ENCODE measurements around the gene PADI4. TPM values are rescaled to one million over a fixed set of nuclear protein-coding genes. Genes with fewer than 3 reads are reported as not detected.

PADI4 gene
- total and polyA plus RNA-seq, 2 of the 4 experiments (the other 2 are of a cell fraction), result not detected

DNA sequence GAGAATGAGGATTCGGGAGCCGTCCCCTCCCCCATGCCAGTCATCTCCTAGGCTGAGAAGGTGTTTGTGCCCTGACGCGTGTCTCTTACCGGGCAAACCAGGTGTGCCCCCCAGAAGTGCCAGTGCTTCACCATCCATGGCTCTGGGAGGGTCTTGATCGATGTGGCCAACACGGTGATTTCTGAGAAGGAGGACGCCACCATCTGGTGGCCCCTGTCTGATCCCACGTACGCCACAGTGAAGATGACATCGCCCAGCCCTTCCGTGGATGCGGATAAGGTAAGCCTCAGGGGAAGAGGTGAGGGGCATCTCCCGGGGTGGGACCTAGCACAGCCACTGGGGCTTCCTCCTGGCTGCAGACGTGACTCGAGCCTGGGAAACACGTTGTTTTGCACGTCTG lies 65.0 kb downstream of the PADI4 start:
- Histone ChIP-seq H2AFZ (replicated peaks; ENCODE audit: low read length, poor library complexity) (no peak overlapping the region), H3K27me3 (ENCODE audit: control insufficient read depth, insufficient read depth, low read length) (peaks cover 42% of the 10 kb centered on the region), H2BK15ac (ENCODE audit: low read depth, low read length) (no peak overlapping the region), H3K4me3 (ENCODE audit: insufficient read depth, low read depth, low read length) (no peak overlapping the region), H4K91ac (ENCODE audit: insufficient read depth, low read depth, low read length) (no peak overlapping the region), H4K20me1 (ENCODE audit: insufficient read depth, low read length) (no peaks in the 10 kb centered on the region), H3K14ac (replicated peaks; ENCODE audit: low read depth, low read length) (no peak overlapping the region), H2BK5ac (ENCODE audit: low read depth, low read length, poor library complexity, severe bottlenecking) (no peak overlapping the region), H2BK120ac (ENCODE audit: low read depth, low read length) (no peak overlapping the region), H3K79me1 (ENCODE audit: low read depth in 1 of 2, low read length in 2 of 2) (no peaks in the 10 kb centered on the region), H3K27ac (ENCODE audit: insufficient read depth, low read length) (no peak overlapping the region), H3K18ac (ENCODE audit: low read depth, low read length) (no peak overlapping the region), H3K9ac (ENCODE audit: low read depth, low read length) (no peak overlapping the region), H3K36me3 (ENCODE audit: control insufficient read depth, insufficient read depth, low read length) (no peaks in the 10 kb centered on the region), H3K4me1 (ENCODE audit: control insufficient read depth, insufficient read depth, low read length) (no peaks in the 10 kb centered on the region), H3K23ac (ENCODE audit: low read depth, low read length) (no peak overlapping the region), H3K56ac (ENCODE audit: extremely low read depth, insufficient read depth, low read length) (no peak overlapping the region), H3K4me2 (ENCODE audit: low read depth, low read length) (no peak overlapping the region), H2AK5ac (ENCODE audit: low read depth, low read length) (no peak overlapping the region), H4K8ac (ENCODE audit: low read depth in 2 of 2, low read length in 2 of 2) (no peak overlapping the region), H2AK9ac (replicated peaks; ENCODE audit: low read depth, low read length, poor library complexity) (no peak overlapping the region), H3K9me1 (ENCODE audit: insufficient read depth, low read length) (no peaks in the 10 kb centered on the region), H4K5ac (ENCODE audit: low read depth, low read length) (no peak overlapping the region), H3K9me3 (ENCODE audit: control insufficient read depth, insufficient read depth, low read length) (no peaks in the 10 kb centered on the region), H3K4ac (ENCODE audit: low read depth, low read length) (no peak overlapping the region), H2BK20ac (ENCODE audit: low read depth, low read length) (no peak overlapping the region)
- 41% methylated on average over 10 of the region's 18 CpGs; no CpG with 5 or more reads in 1 of the 2 experiments for WGBS, 2 experiments (ENCODE audit: extremely low coverage in 2 of 2, insufficient read length in 1 of 2)
- ChIA-PET POLR2A (ENCODE audit: unreplicated experiment) (no interaction called here), CTCF (no interaction called here)
- DNase-seq (no peak), ATAC-seq (ENCODE audit: low read depth) (no peak)
- TF ChIP-seq BHLHE40 (IDR thresholded peaks at IDR 0.05; ENCODE audit: low read depth, low read length), result no peak
- no peak for TF ChIP-seq MAZ (IDR thresholded peaks at IDR 0.05; ENCODE audit: borderline replicate concordance, low read depth, low read length)
- no peak for TF ChIP-seq NFE2L2 (IDR thresholded peaks at IDR 0.05; ENCODE audit: low read depth, low read length)
- TF ChIP-seq, protein P1, sequence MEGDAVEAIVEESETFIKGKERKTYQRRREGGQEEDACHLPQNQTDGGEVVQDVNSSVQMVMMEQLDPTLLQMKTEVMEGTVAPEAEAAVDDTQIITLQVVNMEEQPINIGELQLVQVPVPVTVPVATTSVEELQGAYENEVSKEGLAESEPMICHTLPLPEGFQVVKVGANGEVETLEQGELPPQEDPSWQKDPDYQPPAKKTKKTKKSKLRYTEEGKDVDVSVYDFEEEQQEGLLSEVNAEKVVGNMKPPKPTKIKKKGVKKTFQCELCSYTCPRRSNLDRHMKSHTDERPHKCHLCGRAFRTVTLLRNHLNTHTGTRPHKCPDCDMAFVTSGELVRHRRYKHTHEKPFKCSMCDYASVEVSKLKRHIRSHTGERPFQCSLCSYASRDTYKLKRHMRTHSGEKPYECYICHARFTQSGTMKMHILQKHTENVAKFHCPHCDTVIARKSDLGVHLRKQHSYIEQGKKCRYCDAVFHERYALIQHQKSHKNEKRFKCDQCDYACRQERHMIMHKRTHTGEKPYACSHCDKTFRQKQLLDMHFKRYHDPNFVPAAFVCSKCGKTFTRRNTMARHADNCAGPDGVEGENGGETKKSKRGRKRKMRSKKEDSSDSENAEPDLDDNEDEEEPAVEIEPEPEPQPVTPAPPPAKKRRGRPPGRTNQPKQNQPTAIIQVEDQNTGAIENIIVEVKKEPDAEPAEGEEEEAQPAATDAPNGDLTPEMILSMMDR (conservative IDR thresholded peaks at IDR 0.05; ENCODE audit: low read depth, low read length), result no peak
- no peak for TF ChIP-seq RCOR1 (IDR thresholded peaks at IDR 0.05; ENCODE audit: insufficient replicate concordance, low read length)
- TF ChIP-seq CEBPB (IDR thresholded peaks at IDR 0.05; ENCODE audit: low read depth, low read length), result no peak
- TF ChIP-seq RAD21 (IDR thresholded peaks at IDR 0.05; ENCODE audit: low read length), result no peak
- no peak for TF ChIP-seq POLR2A (IDR thresholded peaks at IDR 0.05; ENCODE audit: low read depth, low read length)
- TF ChIP-seq SMC3 (IDR thresholded peaks at IDR 0.05; ENCODE audit: low read depth, low read length), result no peak
- no peak for TF ChIP-seq RFX5 (IDR thresholded peaks at IDR 0.05; ENCODE audit: low read depth, low read length)
- TF ChIP-seq, protein P2, sequence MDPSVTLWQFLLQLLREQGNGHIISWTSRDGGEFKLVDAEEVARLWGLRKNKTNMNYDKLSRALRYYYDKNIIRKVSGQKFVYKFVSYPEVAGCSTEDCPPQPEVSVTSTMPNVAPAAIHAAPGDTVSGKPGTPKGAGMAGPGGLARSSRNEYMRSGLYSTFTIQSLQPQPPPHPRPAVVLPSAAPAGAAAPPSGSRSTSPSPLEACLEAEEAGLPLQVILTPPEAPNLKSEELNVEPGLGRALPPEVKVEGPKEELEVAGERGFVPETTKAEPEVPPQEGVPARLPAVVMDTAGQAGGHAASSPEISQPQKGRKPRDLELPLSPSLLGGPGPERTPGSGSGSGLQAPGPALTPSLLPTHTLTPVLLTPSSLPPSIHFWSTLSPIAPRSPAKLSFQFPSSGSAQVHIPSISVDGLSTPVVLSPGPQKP (IDR thresholded peaks at IDR 0.05; ENCODE audit: borderline replicate concordance, low read depth, low read length), result no peak
- TF ChIP-seq, protein P3, sequence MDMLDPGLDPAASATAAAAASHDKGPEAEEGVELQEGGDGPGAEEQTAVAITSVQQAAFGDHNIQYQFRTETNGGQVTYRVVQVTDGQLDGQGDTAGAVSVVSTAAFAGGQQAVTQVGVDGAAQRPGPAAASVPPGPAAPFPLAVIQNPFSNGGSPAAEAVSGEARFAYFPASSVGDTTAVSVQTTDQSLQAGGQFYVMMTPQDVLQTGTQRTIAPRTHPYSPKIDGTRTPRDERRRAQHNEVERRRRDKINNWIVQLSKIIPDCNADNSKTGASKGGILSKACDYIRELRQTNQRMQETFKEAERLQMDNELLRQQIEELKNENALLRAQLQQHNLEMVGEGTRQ (IDR thresholded peaks at IDR 0.05; ENCODE audit: low read depth, low read length), result no peak
- no peak for TF ChIP-seq MXI1 (IDR thresholded peaks at IDR 0.05; ENCODE audit: borderline replicate concordance, low read depth, low read length)
- no peak for TF ChIP-seq CHD1 (IDR thresholded peaks at IDR 0.05; ENCODE audit: low read depth, low read length)
- no peak for TF ChIP-seq MAFK (IDR thresholded peaks at IDR 0.05; ENCODE audit: low read depth, low read length)
- in situ Hi-C loops (cut with MboI; ENCODE audit: low sequenced_read_pairs) (no loop called here), intact Hi-C loops (cut with micrococcal nuclease) (no loop called here), dilution Hi-C loops (cut with HindIII; ENCODE audit: low sequenced_read_pairs, unreplicated experiment) (no loop called here)
- BruUV-seq (replicated peaks), result no TSS peak

Measured in IMR-90 (cell line).